ENCODE measurements around the gene AR.

- TF ChIP-seq EP300 (IDR thresholded peaks at IDR 0.05) (no peak), POLR2A (IDR thresholded peaks at IDR 0.05) (no peak), POLR2AphosphoS5 (IDR thresholded peaks at IDR 0.05) (no peak), CTCF (IDR thresholded peaks at IDR 0.05) (no peak)
Observed at GRCh38 chrX:67536564-67536963, 7.3 kb upstream of the AR start.

Data from suprapubic skin (tissue), 4 donors.